CD14-positive monocyte (primary cell): ENCODE results near the gene PTPRH. TPM values are rescaled to one million over a fixed set of nuclear protein-coding genes. Genes with fewer than 3 reads are reported as not detected.
A peak's percentile ranks its signal among the peaks of the same experiment; 100 is the strongest.

Source experiments
- DNase-seq, 3 donors: peaks; one replicate each; pipeline ENCODE4 v3.0.0-alpha.2; 2011 to 2022
- H2AFZ ChIP-seq: 2 replicates; pipeline ENCODE4 v1.6.0; 2012; ENCODE audit warnings: mild to moderate bottlenecking, low read depth, low read length, inconsistent platforms; ENCODE audit not compliant: insufficient read depth, poor library complexity, severe bottlenecking
- H3K27ac ChIP-seq, 2 donors: 1 replicate in 1 of 2; 2 replicates in 1 of 2; pipeline ENCODE4 v1.5.1; 2012 to 2013; ENCODE audit warnings: low read length in 2 of 2, control low read depth in 1 of 2, inconsistent platforms in 1 of 2, low read depth in 1 of 2, mild to moderate bottlenecking in 1 of 2
- H3K27me3 ChIP-seq, 2 donors: one replicate each; pipeline versions ENCODE4 v1.6.0 to v1.6.1; 2011 to 2013; ENCODE audit warnings: low read length in 2 of 2; ENCODE audit not compliant: control insufficient read depth in 2 of 2, insufficient read depth in 2 of 2
- H3K36me3 ChIP-seq, 2 donors: replicated peaks in 1 of 2; 1 replicate in 1 of 2; 2 replicates in 1 of 2; pipeline versions ENCODE4 v1.5.1 to v1.6.1; 2012 to 2013; ENCODE audit warnings: low read length in 2 of 2, control low read depth in 1 of 2, inconsistent platforms in 1 of 2, mild to moderate bottlenecking in 1 of 2; ENCODE audit not compliant: insufficient read depth in 2 of 2, control insufficient read depth in 1 of 2
- H3K4me1 ChIP-seq, 2 donors: 1 replicate in 1 of 2; 2 replicates in 1 of 2; pipeline versions ENCODE4 v1.5.1 to v1.6.1; 2012 to 2013; ENCODE audit warnings: low read length in 2 of 2, control low read depth in 1 of 2, inconsistent platforms in 1 of 2, mild to moderate bottlenecking in 1 of 2, moderate library complexity in 1 of 2; ENCODE audit not compliant: insufficient read depth in 2 of 2, control insufficient read depth in 1 of 2
- H3K4me2 ChIP-seq: replicated peaks from 2 replicates; pipeline ENCODE3; 2012; ENCODE audit warnings: low read length, moderate library complexity, mild to moderate bottlenecking; ENCODE audit not compliant: poor library complexity, severe bottlenecking; ENCODE audit errors: extremely low read depth
- H3K4me3 ChIP-seq, 3 experiments: fragments of 200-600 bp in 1 of 3; sonication (generic) in 1 of 3; replicated peaks in 1 of 3; 1 replicate in 2 of 3; 2 replicates in 1 of 3; pipeline ENCODE4 v1.5.1; 2011 to 2013; ENCODE audit warnings: low read length in 3 of 3, mild to moderate bottlenecking in 3 of 3, control low read depth in 2 of 3, low read depth in 2 of 3, inconsistent platforms in 1 of 3, moderate library complexity in 1 of 3
- H3K79me2 ChIP-seq: 2 replicates; pipeline ENCODE4 v1.6.0; 2012; ENCODE audit warnings: mild to moderate bottlenecking, control low read depth, inconsistent platforms, low read length, moderate library complexity; ENCODE audit not compliant: insufficient read depth
- H3K9ac ChIP-seq: 2 replicates; pipeline ENCODE4 v1.6.0; 2017; ENCODE audit warnings: low read length, mild to moderate bottlenecking; ENCODE audit not compliant: insufficient read depth, poor library complexity, severe bottlenecking
- H3K9me3 ChIP-seq, 2 donors: replicated peaks in 1 of 2; 1 replicate in 1 of 2; 2 replicates in 1 of 2; pipeline versions ENCODE4 v1.5.1 to v1.6.1; 2012 to 2013; ENCODE audit warnings: low read length in 2 of 2, control low read depth in 1 of 2; ENCODE audit not compliant: control insufficient read depth in 1 of 2, insufficient read depth in 1 of 2
- H4K20me1 ChIP-seq: 2 replicates; pipeline ENCODE4 v1.6.0; 2012; ENCODE audit warnings: mild to moderate bottlenecking, low read length, control low read depth, moderate library complexity; ENCODE audit not compliant: insufficient read depth
- H3K27ac Mint-ChIP-seq, 7 donors: one replicate each; pipeline ENCODE4 v1.8.0; 2020; ENCODE audit warnings: mild to moderate bottlenecking in 7 of 7, mixed read lengths in 7 of 7, moderate library complexity in 6 of 7, inconsistent platforms in 2 of 7
- H3K27me3 Mint-ChIP-seq, 3 donors: one replicate each; pipeline ENCODE4 v1.8.0; 2021 to 2022; ENCODE audit warnings: low read depth in 3 of 3, mild to moderate bottlenecking in 3 of 3, mixed read lengths in 3 of 3, moderate library complexity in 3 of 3, inconsistent platforms in 1 of 3
- H3K36me3 Mint-ChIP-seq, 2 donors: one replicate each; pipeline ENCODE4 v1.8.0; 2020; ENCODE audit warnings: mixed read lengths in 2 of 2, inconsistent platforms in 1 of 2, mild to moderate bottlenecking in 1 of 2
- H3K4me1 Mint-ChIP-seq: one replicate; pipeline ENCODE4 v1.8.0; 2020; ENCODE audit warnings: mild to moderate bottlenecking, mixed read lengths
- H3K4me3 Mint-ChIP-seq, 2 donors: one replicate each; pipeline ENCODE4 v1.8.0; 2020; ENCODE audit warnings: mild to moderate bottlenecking in 2 of 2, mixed read lengths in 2 of 2, moderate library complexity in 1 of 2
- H3K9me3 Mint-ChIP-seq, 7 donors: one replicate each; pipeline ENCODE4 v1.8.0; 2020 to 2022; ENCODE audit warnings: mixed read lengths in 7 of 7, mild to moderate bottlenecking in 6 of 7, moderate library complexity in 6 of 7, inconsistent platforms in 2 of 7
- WGBS: methylation state at CpG from one replicate; pipeline ENCODE4 v1.1.5; 2013; ENCODE audit warnings: missing lambda C conversion rate; ENCODE audit not compliant: insufficient coverage; 5-methylcytosine and 5-hydroxymethylcytosine counted together
- intact Hi-C, 2 donors: fragments of 100-400 bp; cut with micrococcal nuclease; formaldehyde crosslinking; loops; one replicate each; pipeline versions ENCODE4 v1.15.0 to v1.15.1; 2023
- polyA plus RNA-seq, 3 donors: library from polyadenylated mRNA; depleted of rRNA in 1 of 3; unstranded in 2 of 3; stranded (reverse) in 1 of 3; fragments of 300-500 nt in 2 of 3; fragments of >200 nt in 1 of 3; fragmentation: Illumina TruSeq in 2 of 3; gene quantifications; 1 replicate in 2 of 3; 2 replicates in 1 of 3; pipeline ENCODE4 v1.2.3, GENCODE V29; 2012 to 2021
- TF ChIP-seq, protein P1 (sequence below): fragments of 200-600 bp; IDR thresholded peaks from one replicate; pipeline ENCODE4 v1.8.0; 2022; ENCODE audit warnings: antibody characterized with exemption, mild to moderate bottlenecking

Gene PTPRH
- polyA plus RNA-seq, 3 donors = 0.08 to 0.53 TPM; not detected in 1

GRCh38 chr19:55196803-55197202 is 12.5 kb downstream of the PTPRH start:
- Histone ChIP-seq H3K4me2 (no peak overlapping the region), H4K20me1 (no peaks in the 10 kb centered on the region), H3K36me3 (no peaks in the 10 kb centered on the region), H3K4me3 (no peak overlapping the region), H3K79me2 (no peaks in the 10 kb centered on the region), H3K9me3 (no peaks in the 10 kb centered on the region), H3K9ac (no peak overlapping the region), H3K4me1 (no peaks in the 10 kb centered on the region), H2AFZ (no peak overlapping the region), H3K27ac (no peak overlapping the region), H3K27me3 (no peaks in the 10 kb centered on the region)
- intact Hi-C loops = no loop called here
- Mint-ChIP-seq H3K36me3 (no peaks in the 10 kb centered on the region), H3K4me3 (no peak overlapping the region), H3K9me3 (no peaks in the 10 kb centered on the region), H3K27me3 (peaks cover 9 to 32% (median 17%) of the 10 kb centered on the region in 3 donors), H3K4me1 (peaks cover 6% of the 10 kb centered on the region), H3K27ac (no peak overlapping the region)
- WGBS = 96% methylated on average over 10 of the region's 10 CpGs
- TF ChIP-seq, protein P1, sequence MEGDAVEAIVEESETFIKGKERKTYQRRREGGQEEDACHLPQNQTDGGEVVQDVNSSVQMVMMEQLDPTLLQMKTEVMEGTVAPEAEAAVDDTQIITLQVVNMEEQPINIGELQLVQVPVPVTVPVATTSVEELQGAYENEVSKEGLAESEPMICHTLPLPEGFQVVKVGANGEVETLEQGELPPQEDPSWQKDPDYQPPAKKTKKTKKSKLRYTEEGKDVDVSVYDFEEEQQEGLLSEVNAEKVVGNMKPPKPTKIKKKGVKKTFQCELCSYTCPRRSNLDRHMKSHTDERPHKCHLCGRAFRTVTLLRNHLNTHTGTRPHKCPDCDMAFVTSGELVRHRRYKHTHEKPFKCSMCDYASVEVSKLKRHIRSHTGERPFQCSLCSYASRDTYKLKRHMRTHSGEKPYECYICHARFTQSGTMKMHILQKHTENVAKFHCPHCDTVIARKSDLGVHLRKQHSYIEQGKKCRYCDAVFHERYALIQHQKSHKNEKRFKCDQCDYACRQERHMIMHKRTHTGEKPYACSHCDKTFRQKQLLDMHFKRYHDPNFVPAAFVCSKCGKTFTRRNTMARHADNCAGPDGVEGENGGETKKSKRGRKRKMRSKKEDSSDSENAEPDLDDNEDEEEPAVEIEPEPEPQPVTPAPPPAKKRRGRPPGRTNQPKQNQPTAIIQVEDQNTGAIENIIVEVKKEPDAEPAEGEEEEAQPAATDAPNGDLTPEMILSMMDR = no peak
- DNase-seq = no peak

DNA sequence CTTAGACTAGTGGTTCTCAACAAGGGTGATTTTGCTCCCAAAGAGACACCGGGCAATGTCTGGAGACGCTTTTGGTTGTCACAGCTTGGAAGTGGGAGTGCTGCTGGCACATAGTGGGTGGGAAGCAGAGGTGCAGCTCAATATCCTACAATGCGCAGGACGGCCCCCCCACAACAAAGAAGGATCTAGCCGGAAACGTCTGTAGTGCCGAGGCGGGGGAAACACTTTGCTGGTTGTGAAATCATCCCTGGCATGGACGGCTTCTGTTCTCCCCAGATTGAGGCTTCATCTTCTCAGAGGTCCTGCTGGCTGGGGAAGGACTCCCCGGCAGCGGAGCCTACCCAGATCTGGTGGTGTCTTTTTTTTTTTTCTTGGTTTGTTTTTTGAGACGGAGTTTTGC is 15.8 kb downstream of the PTPRH start:
- Histone ChIP-seq H3K27ac (no peak overlapping the region), H3K27me3 (no peaks in the 10 kb centered on the region), H3K9ac (no peak overlapping the region), H3K9me3 (no peaks in the 10 kb centered on the region), H3K4me1 (peaks cover 0 to 4% of the 10 kb centered on the region in 2 donors), H4K20me1 (no peaks in the 10 kb centered on the region), H3K4me2 (no peak overlapping the region), H3K79me2 (no peaks in the 10 kb centered on the region), H2AFZ (no peak overlapping the region), H3K4me3 (no peak overlapping the region), H3K36me3 (no peaks in the 10 kb centered on the region)
- WGBS = 56% methylated on average over 7 of the region's 12 CpGs
- peak overlapping the region in 1 of 2 donors; percentile 6 for H3K4me3 Mint-ChIP-seq
- peaks cover 0 to 1% (median 0%) of the 10 kb centered on the region in 7 donors for H3K9me3 Mint-ChIP-seq
- intact Hi-C loops = no loop called here
- no peaks in the 10 kb centered on the region for H3K36me3 Mint-ChIP-seq
- peaks cover 14% of the 10 kb centered on the region for H3K4me1 Mint-ChIP-seq
- H3K27me3 Mint-ChIP-seq = peaks cover 7 to 23% (median 16%) of the 10 kb centered on the region in 3 donors
- TF ChIP-seq, protein P1 = no peak
- H3K27ac Mint-ChIP-seq = peak overlapping the region in 1 of 7 donors; percentile 24
- no peak for DNase-seq
